SW480 (cell line): Measurements from ENCODE around the gene ZMIZ1.

Experiments used
- DNase-seq: peaks from one replicate; pipeline ENCODE4 v3.0.0-alpha.2; 2016; ENCODE audit warnings: low spot score

Gene ZMIZ1

DNA sequence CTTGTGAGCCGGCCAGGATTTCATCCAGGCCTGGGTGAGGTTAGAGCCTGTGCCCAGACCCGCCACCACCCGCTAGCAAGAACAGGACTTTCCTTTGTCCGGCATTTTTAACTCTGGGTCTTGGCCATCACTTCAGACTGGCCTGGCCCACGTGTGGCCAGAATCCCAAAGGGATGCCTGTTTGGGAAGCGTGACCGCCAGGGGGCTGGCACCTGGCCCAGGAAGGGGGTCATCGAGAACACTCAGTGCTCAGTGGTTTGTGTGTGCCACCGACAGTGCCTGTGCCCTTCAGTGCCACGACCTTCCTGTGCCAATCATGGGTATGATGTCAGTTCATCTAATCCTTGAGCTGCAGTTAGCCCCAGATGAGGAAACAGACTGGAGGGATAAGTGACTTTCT, 85.0 kb downstream of the ZMIZ1 start:
- no peak for DNase-seq

DNA sequence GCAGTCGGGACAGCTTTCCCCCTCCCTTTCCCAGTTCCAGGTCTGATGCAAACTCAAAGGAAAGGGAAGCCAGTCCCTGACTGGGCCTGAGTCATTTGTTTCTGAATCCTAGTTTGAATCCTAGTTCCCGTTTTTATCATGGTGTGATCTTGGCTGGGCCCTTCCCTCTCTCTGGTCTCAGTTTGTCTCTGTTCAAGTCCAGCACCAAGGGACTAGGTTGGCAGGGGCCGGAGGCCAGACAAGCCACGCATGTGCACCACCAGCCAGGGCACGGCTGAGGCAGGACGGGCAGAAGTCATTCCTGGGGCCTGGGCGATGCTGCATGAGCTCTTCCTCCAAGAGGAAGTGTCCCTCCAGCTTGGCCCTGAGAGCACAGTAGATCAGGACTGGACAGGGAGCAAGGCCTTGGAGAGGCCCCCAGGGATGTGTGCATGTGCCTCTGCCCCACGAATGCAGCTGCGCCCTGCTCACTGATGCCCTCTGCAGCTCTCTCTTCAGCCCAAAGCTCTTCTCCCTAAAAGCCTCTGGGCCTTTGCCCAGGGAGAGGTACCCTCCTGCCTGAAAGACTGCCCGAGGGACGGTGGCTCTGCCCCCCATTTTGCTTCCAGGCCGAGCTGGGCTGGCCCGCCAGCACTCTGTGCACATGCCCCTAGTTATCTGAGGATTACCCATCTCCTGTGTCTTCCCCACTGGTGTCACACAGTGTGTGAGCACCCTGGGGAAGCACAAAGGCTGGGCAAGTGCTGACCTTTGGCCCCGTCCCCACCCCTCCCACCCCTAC, 86.7 kb downstream of the ZMIZ1 start:
- no peak for DNase-seq

DNA sequence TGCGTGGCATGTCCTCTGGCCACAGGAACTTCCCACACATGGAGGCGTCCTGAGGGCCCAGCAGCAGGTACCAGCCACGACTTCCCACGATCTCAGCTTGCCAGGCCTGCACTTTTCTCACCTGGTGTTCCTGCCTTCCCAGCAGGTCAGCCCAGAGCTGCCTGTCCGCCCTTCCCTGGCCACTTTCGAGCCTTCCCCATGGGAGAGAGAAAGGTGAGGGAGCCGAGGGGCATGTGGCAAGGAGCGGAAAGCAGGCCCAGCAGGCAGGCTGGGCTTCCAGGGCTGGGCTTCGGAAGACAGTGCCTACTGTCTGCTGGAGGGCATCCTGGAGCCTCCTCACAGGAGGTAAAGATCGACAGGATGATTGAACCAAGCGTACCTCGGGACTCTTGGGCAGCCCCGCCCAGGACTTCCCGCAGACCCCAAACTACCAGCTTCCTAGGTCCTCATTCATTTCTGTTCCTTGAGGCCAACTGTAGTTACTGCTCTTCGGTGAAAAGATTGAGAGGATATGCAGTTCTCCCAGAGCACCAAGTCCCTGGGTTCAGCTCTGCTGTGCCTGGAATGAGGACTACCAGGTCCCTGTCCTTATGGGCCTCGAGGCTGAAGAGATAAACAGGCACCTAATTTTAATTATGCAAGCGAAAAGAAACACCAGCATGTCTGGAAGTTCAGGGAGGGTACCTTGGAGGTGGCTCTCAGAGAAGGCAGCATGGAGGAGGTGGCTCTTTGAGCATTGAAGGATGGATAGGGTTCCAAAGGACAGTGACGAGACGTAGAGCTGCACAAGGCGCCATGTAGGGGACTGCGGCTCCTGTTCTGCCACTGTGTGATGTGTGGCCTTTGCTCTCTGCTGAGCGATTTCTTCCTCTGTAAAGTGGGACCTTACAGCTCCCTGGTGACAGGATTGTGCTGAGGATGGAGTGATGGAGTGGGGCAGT, 87.8 kb downstream of the ZMIZ1 start:
- no peak for DNase-seq

DNA sequence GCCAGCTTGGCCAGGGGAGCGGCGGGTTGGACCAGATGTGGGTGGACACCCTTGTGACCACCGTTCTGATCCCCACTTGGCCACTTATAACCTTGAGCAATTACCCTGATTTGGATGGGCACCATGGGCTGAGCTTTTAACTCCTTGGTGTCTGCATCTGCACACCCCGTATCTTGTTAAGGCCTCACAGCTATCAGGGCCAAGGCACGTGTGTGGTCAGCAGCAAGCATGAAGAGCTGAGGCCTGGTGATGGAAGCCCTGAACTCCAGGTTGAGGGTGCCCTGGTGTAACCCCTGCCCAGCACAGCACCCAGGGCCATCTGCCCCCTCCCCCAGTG, 89.2 kb downstream of the ZMIZ1 start:
- DNase-seq, result no peak

DNA sequence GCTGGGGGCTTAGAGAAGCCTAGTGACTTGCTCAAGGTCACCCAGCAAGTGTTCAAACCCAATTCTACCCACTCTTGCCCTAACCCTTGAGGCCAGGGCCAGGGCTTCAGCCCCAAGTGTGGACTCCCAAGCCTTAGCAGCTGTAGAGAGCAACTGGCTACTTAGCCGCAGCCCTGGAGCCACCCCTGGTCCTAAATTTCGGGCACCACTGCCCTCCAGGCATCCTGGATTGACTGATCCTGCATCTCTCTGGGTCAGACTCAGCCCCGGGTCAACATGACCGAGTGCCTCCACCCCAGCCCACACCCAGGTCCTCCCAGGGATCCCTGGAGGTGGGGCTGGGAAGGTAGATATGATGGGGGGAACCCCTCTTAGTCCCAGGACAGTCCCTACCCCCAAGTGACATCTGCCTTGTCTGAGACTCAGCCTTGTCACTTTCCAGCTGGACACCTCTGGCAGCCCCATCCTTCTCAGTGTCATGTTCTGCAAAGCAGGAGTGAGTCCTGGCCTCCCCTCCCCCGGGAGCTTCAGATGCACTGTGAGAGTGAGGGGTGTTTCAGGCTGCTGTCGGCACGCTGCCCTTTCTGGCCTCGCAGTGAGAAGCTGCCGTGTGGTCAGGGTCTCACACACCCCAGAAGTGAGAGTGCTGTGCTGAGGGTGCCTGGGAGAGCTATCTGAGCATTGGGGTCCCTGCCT, 89.8 kb downstream of the ZMIZ1 start:
- DNase-seq, result no peak

DNA sequence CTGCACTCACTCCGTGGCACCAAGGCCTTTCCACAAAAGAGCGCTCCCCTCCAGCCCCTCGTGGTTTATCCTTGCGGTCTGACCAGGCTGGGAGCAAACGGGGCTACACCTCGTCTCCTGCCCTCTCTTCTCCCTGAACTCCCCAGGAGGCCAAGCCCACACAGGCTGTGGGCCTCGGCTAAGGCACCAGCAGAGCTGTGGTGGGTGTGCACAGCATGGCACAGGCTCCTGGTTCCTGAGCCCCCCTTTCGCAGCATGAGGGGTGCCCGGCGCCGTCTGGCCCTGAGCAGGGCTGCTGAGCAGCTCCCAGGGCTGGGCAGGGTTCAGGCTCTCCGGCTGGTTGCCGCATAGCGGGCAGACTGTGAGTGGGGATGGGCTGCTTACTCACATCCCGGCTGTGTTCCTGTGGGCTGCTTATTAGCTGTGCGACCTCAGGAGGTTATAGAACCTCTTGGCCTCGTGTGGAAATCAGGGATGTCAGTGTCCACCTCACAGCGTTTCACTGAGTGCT, 90.4 kb downstream of the ZMIZ1 start:
- no peak for DNase-seq

DNA sequence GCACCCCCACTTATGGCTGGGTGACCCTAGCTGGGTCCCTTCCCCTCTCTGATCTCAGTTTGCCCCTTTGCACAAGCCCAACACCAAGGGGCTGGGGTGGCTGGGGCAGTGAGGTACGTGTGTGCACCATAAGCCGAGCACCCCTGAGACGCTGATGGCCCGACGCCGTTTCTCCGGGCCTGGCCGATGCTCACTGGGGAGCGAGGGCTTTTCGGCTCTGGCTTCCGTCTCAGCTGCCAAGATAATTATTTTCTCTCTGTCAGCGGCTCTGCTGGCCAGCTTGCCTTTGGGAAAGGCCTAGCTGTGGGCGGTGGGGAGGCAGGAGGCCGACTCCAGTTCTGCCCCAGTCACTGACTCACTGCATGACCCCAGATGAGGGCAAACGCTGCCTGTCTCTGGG, 91.0 kb downstream of the ZMIZ1 start:
- no peak for DNase-seq

DNA sequence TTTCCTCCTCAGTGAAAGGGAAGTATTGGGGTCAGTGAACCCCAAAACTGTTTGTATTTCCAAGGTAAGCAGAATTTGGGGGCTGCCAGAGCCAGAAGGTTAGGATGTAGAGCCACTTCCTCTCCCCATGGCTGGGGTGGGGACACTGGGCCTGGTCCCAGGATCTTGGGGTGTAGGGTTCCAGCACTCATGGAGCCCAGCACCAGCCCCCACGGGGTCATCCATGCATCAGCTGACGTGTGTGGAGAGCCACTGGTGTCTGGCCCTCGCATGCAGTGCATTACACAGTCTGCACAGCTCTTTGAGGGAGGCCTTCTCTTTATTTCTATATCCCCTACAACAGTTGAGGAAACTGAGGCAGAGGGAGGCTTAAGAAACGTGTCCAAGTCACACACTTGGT, 91.4 kb downstream of the ZMIZ1 start:
- no peak for DNase-seq

DNA sequence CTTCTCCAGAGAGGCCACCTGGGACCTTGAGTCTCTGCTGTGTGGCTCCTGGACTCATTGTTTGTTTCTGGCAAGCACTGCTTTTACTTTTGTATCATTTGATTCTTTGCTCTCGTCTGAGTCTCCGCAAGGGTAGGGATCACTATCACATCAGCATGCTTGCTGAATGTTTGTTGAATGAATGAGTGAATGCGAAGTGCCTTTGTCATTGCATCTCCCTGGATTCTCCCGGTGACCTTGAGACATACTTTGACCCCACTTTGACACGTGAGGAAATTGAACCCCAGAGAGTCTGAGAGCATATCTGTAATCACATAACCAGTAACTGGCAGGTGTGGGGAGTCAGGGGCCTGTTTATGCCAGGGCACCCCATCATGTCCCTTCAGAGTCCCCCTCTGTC, 92.8 kb downstream of the ZMIZ1 start:
- no peak for DNase-seq

DNA sequence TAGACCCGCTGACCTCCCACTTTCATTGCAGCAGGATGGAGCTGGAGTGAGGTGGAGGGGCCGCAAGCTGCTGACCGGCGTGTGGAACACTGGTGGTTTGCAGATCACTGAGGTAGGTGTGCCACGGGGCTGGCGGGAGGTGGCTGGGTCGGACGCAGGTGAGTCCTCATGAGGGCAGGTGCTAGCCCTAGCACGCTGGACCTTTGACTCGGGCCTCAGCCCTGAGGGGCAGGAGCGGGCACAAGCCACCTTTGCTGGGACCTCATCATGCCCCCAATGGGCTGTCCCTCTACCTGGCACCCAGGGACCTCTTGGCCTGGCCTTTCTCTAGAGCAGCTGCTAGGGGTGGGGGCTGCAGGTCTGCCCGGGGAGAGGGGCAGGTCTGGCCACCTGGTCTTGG, 93.3 kb downstream of the ZMIZ1 start:
- DNase-seq, result no peak

DNA sequence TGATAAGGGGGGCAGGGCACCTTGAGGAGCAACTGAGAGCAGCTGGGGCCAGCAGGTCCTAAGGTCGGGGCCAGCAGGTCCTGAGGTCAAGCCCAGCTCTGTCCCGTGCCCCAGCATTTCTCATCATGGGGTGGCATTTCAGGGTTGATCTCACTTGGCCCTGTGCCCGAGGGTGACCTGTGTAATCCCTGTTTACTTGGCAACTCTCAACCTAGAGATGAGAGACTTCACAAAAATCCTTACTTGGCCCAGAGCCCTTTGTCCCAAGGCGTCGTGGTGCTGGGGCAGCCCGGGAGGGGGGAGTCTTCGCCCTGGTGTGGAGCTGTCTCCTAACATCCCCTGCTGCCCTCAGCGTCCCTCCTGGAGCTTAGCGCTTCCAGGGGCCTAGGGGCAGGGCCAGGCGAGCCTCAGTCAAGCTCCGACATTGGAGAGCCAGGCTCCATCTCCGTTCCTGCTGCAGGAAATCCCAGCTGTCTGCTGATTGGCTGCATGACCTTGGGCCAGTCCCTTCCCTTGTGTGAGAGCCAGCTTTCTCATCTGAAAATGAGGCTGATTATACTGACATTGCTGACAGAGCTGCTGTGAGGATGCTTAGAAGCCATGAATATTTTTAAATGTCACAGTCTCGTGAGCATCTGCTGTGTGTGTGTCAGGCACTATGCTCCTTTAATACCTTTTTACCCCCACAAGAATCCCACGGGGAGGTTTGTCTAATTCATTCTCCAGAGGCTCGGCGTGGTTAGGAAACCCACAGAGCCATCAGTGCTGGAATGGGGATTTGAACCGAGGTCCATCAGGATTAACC, 94.3 kb downstream of the ZMIZ1 start:
- no peak for DNase-seq

DNA sequence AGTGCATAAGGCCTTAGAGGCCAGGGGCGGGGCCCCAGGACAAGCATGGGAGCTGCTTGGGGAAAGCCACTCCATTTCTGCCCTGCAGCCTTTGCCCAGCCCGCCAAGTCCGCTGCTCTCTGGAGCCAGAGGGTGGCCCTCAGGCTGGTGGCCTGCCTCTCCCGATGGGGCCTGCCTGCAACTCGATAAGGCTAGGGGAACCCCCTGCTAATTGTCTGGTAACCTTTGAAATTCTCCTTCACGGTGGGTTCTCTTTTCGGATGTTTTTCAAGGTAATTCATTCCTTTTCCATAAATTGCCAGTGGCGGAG, 94.9 kb downstream of the ZMIZ1 start:
- DNase-seq, result no peak

DNA sequence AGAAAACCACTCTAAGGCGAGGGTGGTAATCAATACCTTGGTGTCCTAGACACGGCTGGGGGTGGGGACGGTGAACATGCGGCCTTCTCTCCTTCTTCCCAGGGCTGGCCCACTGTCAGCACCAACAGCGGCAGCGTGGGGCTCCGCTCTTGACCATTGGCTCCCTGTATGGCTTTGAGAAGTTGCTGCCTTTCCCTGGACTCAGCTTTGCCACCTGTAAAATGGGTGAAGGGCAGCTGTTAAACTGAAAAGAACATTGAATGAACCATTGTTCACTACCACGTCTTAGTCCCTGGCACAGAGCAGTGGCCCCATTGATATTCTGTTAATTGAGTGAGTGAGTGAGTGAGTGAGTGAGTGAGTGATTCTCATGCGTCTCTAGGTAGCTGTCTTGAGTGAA, 95.3 kb downstream of the ZMIZ1 start:
- DNase-seq, result no peak

DNA sequence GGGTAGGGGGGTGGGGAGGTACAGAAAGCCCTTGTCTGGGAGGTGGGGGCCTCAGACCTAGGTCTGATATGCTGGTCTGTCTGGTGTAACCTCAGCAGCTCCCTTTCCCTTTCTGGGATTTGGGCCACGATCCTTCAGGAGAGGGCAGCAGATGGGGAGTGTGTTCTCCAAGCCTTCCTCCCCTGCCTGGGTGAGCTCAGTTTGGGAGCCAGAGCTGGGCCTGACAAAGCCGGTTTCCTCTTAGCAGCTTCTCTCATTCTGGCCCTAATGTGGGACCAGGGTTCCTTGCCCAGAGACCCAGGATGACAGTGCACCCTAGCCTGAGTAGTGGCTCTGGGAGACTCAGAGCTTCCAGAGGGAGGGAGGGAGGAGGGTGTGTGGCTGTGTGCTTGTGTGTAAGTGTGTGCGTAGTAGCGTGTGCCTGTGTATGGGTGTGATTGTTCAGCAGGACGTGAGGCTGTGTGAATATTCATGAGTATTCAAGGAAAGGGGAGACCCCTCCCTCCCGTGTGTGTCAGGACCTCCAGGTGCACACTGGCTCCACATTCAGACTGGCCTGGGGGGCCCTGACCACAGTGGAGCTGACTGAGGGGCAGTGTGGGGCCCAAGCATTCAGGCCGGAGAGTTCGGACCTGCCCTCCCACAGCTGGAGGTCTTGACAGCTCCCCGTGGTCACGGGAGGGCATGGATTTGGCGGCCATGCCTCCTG, 96.5 kb downstream of the ZMIZ1 start:
- DNase-seq, result no peak

DNA sequence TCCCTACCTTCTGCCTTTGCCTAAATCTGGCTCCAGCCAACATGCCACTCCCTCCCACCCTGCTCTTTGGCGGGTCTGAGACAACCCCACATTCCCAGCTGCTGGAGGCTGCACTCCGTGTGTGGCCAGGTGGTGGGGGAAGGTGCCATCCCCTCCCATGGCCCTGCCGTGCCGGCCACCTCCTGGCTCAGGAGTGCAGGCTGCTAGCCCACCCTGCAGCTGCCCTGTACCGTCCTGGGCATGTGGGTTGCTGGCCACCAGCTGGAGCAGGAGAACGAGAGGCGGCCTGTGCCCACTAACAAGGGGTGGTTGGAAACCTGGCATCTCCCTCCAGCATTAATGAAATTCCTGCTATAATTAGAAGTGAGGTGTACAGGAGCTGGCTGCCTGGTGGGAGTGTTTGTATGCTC, 97.6 kb downstream of the ZMIZ1 start:
- DNase-seq, result no peak

DNA sequence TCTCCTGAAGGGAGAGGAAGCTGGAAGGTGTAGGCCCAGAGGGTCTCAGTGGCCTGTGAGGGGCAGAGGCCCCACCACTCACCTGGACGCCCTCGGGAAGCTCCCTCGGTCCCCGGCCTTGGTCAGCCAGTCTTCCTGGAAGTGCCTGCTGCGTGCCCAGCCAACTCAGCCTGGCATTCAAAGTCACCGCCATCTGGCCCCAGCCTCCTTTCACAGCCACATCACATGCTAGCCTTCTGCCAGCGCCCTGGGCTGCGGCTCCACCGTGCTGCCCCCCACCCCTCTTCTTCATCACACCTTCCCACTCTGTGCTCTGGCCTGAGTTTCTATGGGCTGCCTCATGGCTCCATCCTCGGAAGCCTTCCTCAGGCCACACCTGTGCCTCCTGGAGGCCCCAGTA, 98.0 kb downstream of the ZMIZ1 start:
- no peak for DNase-seq

DNA sequence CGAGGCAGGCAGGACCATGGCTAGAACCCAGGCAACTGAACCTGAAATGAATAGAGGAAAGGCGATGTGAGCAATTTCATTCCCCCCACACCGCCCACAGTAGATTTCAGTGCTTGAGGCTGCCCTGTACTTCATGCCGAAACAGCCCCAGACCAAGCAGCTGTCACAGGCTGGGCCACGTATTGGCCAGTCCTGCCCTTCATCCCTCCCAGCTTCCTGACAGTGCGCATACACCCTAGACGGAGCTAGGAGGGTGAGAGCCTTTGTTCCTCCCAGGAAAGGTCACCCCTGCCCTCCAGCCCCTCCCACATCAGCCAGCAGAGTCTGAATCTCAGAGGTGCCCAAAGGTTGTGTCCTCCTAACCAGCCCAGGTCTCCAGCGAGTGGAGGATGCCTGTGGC, 98.8 kb downstream of the ZMIZ1 start:
- no peak for DNase-seq

DNA sequence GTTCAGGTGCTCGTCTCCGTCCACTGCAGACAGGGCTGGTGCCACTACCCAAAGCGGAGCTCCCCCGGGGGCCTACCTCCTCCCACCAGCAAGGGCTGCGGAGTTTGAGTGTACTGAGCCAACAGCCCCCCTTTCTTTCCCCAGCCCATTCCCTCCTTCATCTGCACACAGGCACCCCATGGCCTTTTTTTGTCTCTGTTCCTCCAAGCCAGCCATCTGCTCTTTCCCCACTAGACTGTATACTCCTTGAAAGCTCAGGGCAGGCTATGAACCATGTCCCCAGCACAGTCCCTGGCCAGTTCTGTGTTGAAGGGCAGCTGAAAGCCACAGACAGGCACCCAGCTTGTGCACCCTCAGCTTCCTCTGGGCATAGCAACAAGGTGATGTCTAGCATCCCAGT, 99.4 kb downstream of the ZMIZ1 start:
- no peak for DNase-seq

DNA sequence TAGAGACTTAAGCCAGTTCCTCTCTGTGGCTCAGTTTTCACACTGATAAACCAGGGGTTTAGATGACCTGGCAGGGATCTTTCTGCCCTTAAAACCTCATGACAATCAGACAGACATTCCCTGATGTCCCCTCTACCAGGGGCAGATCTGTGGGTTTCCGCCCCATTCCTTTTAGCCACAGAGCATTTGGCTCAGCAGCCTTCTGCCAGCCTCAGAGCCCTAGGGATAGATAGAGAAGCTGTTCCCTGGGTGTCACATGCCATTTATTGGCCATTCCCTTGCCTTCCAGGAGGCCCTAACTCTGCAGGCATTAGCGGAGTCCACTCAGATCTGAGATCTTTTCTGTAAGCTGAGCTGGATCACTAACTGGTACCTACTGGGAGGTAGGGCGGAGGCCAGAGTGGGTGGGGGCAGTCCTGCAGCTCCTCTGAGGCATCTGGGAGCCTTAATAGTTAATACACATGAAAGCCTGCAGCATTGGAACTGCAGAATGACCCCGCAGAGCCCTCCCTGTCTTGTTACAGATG, 101.5 kb downstream of the ZMIZ1 start:
- no peak for DNase-seq

DNA sequence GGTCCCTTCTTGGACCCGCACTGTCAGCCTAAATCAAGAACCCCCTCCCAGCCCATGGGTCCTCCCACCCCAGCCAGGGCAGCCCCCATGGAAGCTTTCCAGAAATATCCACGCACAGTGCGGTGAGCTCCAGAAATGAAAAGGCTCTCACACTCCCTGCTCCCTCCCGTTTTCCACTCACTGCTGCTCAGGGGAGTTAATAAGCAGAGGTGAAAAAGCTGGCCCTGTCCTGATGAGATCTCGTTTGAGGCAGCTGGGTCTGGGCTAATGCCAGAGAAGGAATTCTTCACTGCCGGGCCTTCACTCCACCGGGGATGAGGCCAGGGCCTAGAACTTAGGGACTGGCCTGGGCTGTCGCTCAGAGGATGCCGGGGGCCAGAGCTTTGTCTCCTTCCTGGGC, 102.2 kb downstream of the ZMIZ1 start:
- no peak for DNase-seq

DNA sequence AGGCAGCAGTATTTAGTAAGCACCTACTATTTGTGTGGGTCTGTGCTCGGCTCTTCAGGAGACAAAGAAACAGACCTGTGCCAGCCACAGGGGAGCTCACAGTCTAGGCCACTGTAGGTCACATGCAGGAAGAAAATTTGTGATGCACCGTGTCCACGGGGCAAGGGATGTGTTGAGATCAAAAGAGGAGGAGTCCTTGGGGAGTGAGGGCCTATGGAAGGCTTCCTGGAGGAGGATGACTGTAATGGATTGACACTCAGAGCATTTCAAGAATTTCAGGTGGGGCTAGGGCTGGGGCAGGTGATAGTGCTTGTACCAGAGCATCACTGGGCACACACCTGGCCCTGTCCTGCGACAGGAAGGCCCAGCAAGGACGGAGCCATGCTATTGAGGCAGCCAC, 102.7 kb downstream of the ZMIZ1 start:
- DNase-seq, result no peak
